Measurements from ENCODE around the gene LYPD6. TPM values are rescaled to one million over a fixed set of nuclear protein-coding genes. Genes with fewer than 3 reads are reported as not detected.

LYPD6 gene
- total RNA-seq, 8 experiments from 2014 or later, result 0.41 to 4.6 (median 2.6) TPM

- no peaks in the 10 kb centered on the region for H3K4me1 ChIP-seq (replicated peaks in 1 of 2)
- in situ Hi-C loops (cut with MboI; ENCODE audit: low pct_unique_long_range_greater_than_20kb in 2 of 9, low sequenced_read_pairs in 9 of 9, unreplicated experiment in 9 of 9), result loop anchor here in 3 of 9 experiments (25.0 kb wide), 3 partner anchors 242 to 308 kb away; partner anchors contain the start of gene LYPD6B (in 1 of the 3)
- H3K4me3 ChIP-seq, result no peak overlapping the region
- no peak for ATAC-seq (replicated peaks in 6 of 8)
- no peak overlapping the region for H3K27ac ChIP-seq
- 91 to 100% methylated on average over 1 to 4 of the region's 36 CpGs; no CpG with 5 or more reads in 8 of the 10 experiments for WGBS, 10 experiments
Measured at GRCh38 chr2:149320362-149320761, 10.0 kb upstream of the LYPD6 start.

GRCh38 chr2:149329068-149329467 is 1.3 kb upstream of the LYPD6 start:
- Histone ChIP-seq H3K27ac (no peak overlapping the region), H3K4me3 (no peak overlapping the region), H3K4me1 (replicated peaks in 1 of 2) (peaks cover 6 to 8% of the 10 kb centered on the region in 2 donors)
- in situ Hi-C loops (cut with MboI; ENCODE audit: low pct_unique_long_range_greater_than_20kb in 2 of 9, low sequenced_read_pairs in 9 of 9, unreplicated experiment in 9 of 9), result loop anchor here in 2 of 9 experiments (25.0 kb wide), 1 partner anchor 233 kb away; no protein-coding TSS in a partner anchor
- WGBS, 10 experiments, result 16 to 55% (median 42%) methylated on average over 2 to 8 of the region's 8 CpGs; no CpG with 5 or more reads in 1 of the 10 experiments
- no peak for ATAC-seq (replicated peaks in 6 of 8)

GRCh38 chr2:149329489-149330126 is 779 bp upstream of the LYPD6 start:
- Histone ChIP-seq H3K4me3 (peak overlapping the region; percentile 61 to 69 (median 62)), H3K4me1 (replicated peaks in 1 of 2) (peaks cover 6 to 14% of the 10 kb centered on the region in 2 donors), H3K27ac (no peak overlapping the region)
- ATAC-seq (replicated peaks in 6 of 8), result peak in 4 of 8 experiments; percentile 7 to 60 (median 44)
- WGBS, 10 experiments, result 0 to 80% (median 0%) methylated on average over 1 to 7 of the region's 32 CpGs; no CpG with 5 or more reads in 2 of the 10 experiments
- in situ Hi-C loops (cut with MboI; ENCODE audit: low pct_unique_long_range_greater_than_20kb in 2 of 9, low sequenced_read_pairs in 9 of 9, unreplicated experiment in 9 of 9), result loop anchor here in 2 of 9 experiments (25.0 kb wide), 1 partner anchor 233 kb away; no protein-coding TSS in a partner anchor

GRCh38 chr2:149331023-149331400 is 625 bp downstream of the LYPD6 start:
- Histone ChIP-seq H3K4me1 (replicated peaks in 1 of 2) (peaks cover 6 to 17% of the 10 kb centered on the region in 2 donors), H3K27ac (no peak overlapping the region), H3K4me3 (peak overlapping the region; percentile 61 to 69 (median 62))
- ATAC-seq (replicated peaks in 6 of 8), result peak in 5 of 8 experiments; percentile 0 to 1 (median 0)
- in situ Hi-C loops (cut with MboI; ENCODE audit: low pct_unique_long_range_greater_than_20kb in 2 of 9, low sequenced_read_pairs in 9 of 9, unreplicated experiment in 9 of 9), result loop anchor here in 2 of 9 experiments (25.0 kb wide), 1 partner anchor 231 kb away; no protein-coding TSS in a partner anchor
- whole genome bisulfite sequencing, 10 experiments, result 0 to 11% (median 7%) methylated on average over 1 to 5 of the region's 19 CpGs; no CpG with 5 or more reads in 7 of the 10 experiments

GRCh38 chr2:149332364-149332763 is 2.0 kb downstream of the LYPD6 start:
- in situ Hi-C loops (cut with MboI; ENCODE audit: low pct_unique_long_range_greater_than_20kb in 2 of 9, low sequenced_read_pairs in 9 of 9, unreplicated experiment in 9 of 9), result loop anchor here in 2 of 9 experiments (25.0 kb wide), 1 partner anchor 230 kb away; no protein-coding TSS in a partner anchor

GRCh38 chr2:149333636-149334035 is 3.2 kb downstream of the LYPD6 start:
- Histone ChIP-seq H3K4me1 (replicated peaks in 1 of 2) (peaks cover 6 to 17% of the 10 kb centered on the region in 2 donors), H3K27ac (no peak overlapping the region), H3K4me3 (no peak overlapping the region)
- ATAC-seq (replicated peaks in 6 of 8), result no peak
- in situ Hi-C loops (cut with MboI; ENCODE audit: low pct_unique_long_range_greater_than_20kb in 2 of 9, low sequenced_read_pairs in 9 of 9, unreplicated experiment in 9 of 9), result loop anchor here in 2 of 9 experiments (25.0 kb wide), 1 partner anchor 229 kb away; no protein-coding TSS in a partner anchor
- WGBS, 10 experiments, result 34 to 100% (median 66%) methylated on average over 1 to 3 of the region's 3 CpGs

More at GRCh38 chr2:149332364-149332763, 2.0 kb downstream of the LYPD6 start:
- Histone ChIP-seq H3K4me3 (no peak overlapping the region), H3K4me1 (replicated peaks in 1 of 2) (peaks cover 6 to 17% of the 10 kb centered on the region in 2 donors), H3K27ac (no peak overlapping the region)
- no peak for ATAC-seq (replicated peaks in 6 of 8)
- 81 to 100% (median 94%) methylated on average over 1 to 2 of the region's 2 CpGs; no CpG with 5 or more reads in 1 of the 10 experiments for WGBS, 10 experiments

- peaks cover 6 to 17% of the 10 kb centered on the region in 2 donors for H3K4me1 ChIP-seq (replicated peaks in 1 of 2)
- in situ Hi-C loops (cut with MboI; ENCODE audit: low pct_unique_long_range_greater_than_20kb in 2 of 9, low sequenced_read_pairs in 9 of 9, unreplicated experiment in 9 of 9), result loop anchor here in 2 of 9 experiments (25.0 kb wide), 1 partner anchor 228 kb away; no protein-coding TSS in a partner anchor
- peak in 2 of 8 experiments; percentile 9 to 11 for ATAC-seq (replicated peaks in 6 of 8)
- 50 to 100% (median 93%) methylated on average over 1 to 2 of the region's 2 CpGs for WGBS, 10 experiments
- H3K27ac ChIP-seq, result no peak overlapping the region
- H3K4me3 ChIP-seq, result no peak overlapping the region
Measured at GRCh38 chr2:149334156-149334555, 3.8 kb downstream of the LYPD6 start.

GRCh38 chr2:149339324-149339723 is 8.9 kb downstream of the LYPD6 start:
- WGBS, 10 experiments, result 14 to 100% (median 71%) methylated on average over 1 to 2 of the region's 2 CpGs; no CpG with 5 or more reads in 2 of the 10 experiments
- ATAC-seq (replicated peaks in 6 of 8), result no peak

GRCh38 chr2:149342509-149342908 is 12.1 kb downstream of the LYPD6 start:
- Histone ChIP-seq H3K4me3 (no peak overlapping the region), H3K27ac (no peak overlapping the region), H3K4me1 (replicated peaks in 1 of 2) (peaks cover 0 to 3% of the 10 kb centered on the region in 2 donors)
- no peak for ATAC-seq (replicated peaks in 6 of 8)
- WGBS, 10 experiments, result 0 to 88% (median 58%) methylated on average over 1 of the region's 1 CpG; no CpG with 5 or more reads in 4 of the 10 experiments
- in situ Hi-C loops (cut with MboI; ENCODE audit: low pct_unique_long_range_greater_than_20kb in 2 of 9, low sequenced_read_pairs in 9 of 9, unreplicated experiment in 9 of 9), result loop anchor here in 2 of 9 experiments (25.0 kb wide), 1 partner anchor 220 kb away; no protein-coding TSS in a partner anchor

More at GRCh38 chr2:149339324-149339723, 8.9 kb downstream of the LYPD6 start:
- Histone ChIP-seq H3K4me1 (replicated peaks in 1 of 2) (peaks cover 0 to 8% of the 10 kb centered on the region in 2 donors), H3K4me3 (no peak overlapping the region), H3K27ac (no peak overlapping the region)
- in situ Hi-C loops (cut with MboI; ENCODE audit: low pct_unique_long_range_greater_than_20kb in 2 of 9, low sequenced_read_pairs in 9 of 9, unreplicated experiment in 9 of 9), result loop anchor here in 2 of 9 experiments (25.0 kb wide), 1 partner anchor 223 kb away; no protein-coding TSS in a partner anchor

- Histone ChIP-seq H3K27ac (no peak overlapping the region), H3K4me1 (replicated peaks in 1 of 2) (peaks cover 0 to 3% of the 10 kb centered on the region in 2 donors), H3K4me3 (no peak overlapping the region)
- WGBS, 10 experiments, result 57 to 100% (median 82%) methylated on average over 1 to 2 of the region's 2 CpGs
- no peak for ATAC-seq (replicated peaks in 6 of 8)
- in situ Hi-C loops (cut with MboI; ENCODE audit: low pct_unique_long_range_greater_than_20kb in 2 of 9, low sequenced_read_pairs in 9 of 9, unreplicated experiment in 9 of 9), result loop anchor here in 2 of 9 experiments (25.0 kb wide), 1 partner anchor 218 kb away; no protein-coding TSS in a partner anchor
Measured at GRCh38 chr2:149344105-149344504, 13.7 kb downstream of the LYPD6 start.

- peaks cover 0 to 3% of the 10 kb centered on the region in 2 donors for H3K4me1 ChIP-seq (replicated peaks in 1 of 2)
- WGBS, 10 experiments, result 29 to 95% (median 73%) methylated on average over 1 to 2 of the region's 2 CpGs; no CpG with 5 or more reads in 3 of the 10 experiments
- in situ Hi-C loops (cut with MboI; ENCODE audit: low pct_unique_long_range_greater_than_20kb in 2 of 9, low sequenced_read_pairs in 9 of 9, unreplicated experiment in 9 of 9), result loop anchor here in 2 of 9 experiments (25.0 kb wide), 1 partner anchor 216 kb away; no protein-coding TSS in a partner anchor
- no peak overlapping the region for H3K4me3 ChIP-seq
- ATAC-seq (replicated peaks in 6 of 8), result peak in 1 of 8 experiments; percentile 77
- no peak overlapping the region for H3K27ac ChIP-seq
Measured at GRCh38 chr2:149346272-149346671, 15.9 kb downstream of the LYPD6 start.

- in situ Hi-C loops (cut with MboI; ENCODE audit: low pct_unique_long_range_greater_than_20kb in 2 of 9, low sequenced_read_pairs in 9 of 9, unreplicated experiment in 9 of 9), result loop anchor here in 2 of 9 experiments (25.0 kb wide), 1 partner anchor 214 kb away; no protein-coding TSS in a partner anchor
- Histone ChIP-seq H3K4me1 (replicated peaks in 1 of 2) (peaks cover 0 to 3% of the 10 kb centered on the region in 2 donors), H3K4me3 (no peak overlapping the region), H3K27ac (no peak overlapping the region)
- WGBS, 10 experiments, result 67 to 100% (median 100%) methylated on average over 1 to 2 of the region's 2 CpGs; no CpG with 5 or more reads in 4 of the 10 experiments
- no peak for ATAC-seq (replicated peaks in 6 of 8)
Measured at GRCh38 chr2:149348291-149348690, 17.9 kb downstream of the LYPD6 start.

GRCh38 chr2:149353421-149353820 is 23.0 kb downstream of the LYPD6 start:
- no peak for ATAC-seq (replicated peaks in 6 of 8)
- 33 to 100% (median 81%) methylated on average over 1 to 3 of the region's 3 CpGs; no CpG with 5 or more reads in 1 of the 10 experiments for WGBS, 10 experiments
- Histone ChIP-seq H3K4me1 (replicated peaks in 1 of 2) (no peaks in the 10 kb centered on the region), H3K4me3 (no peak overlapping the region), H3K27ac (no peak overlapping the region)
- in situ Hi-C loops (cut with MboI; ENCODE audit: low pct_unique_long_range_greater_than_20kb in 2 of 9, low sequenced_read_pairs in 9 of 9, unreplicated experiment in 9 of 9), result no loop called here
